ENCODE data around the gene ZNF836.

GRCh38 chr19:52170863-52171320, 529 bp downstream of the ZNF836 start:
- no peak for TF ChIP-seq POLR2A (IDR thresholded peaks at IDR 0.05)
- TF ChIP-seq CTCF (IDR thresholded peaks at IDR 0.05) = no peak

Measured in right lobe of liver (tissue), 4 donors.